Left lung (tissue), 10 donors: Measurements from ENCODE around the gene ST6GALNAC3. TPM values are rescaled to one million over a fixed set of nuclear protein-coding genes. Genes with fewer than 3 reads are reported as not detected.

Source experiments
- ATAC-seq: fragments of 200-7000 bp; cut with Tn5 transposase; one replicate; pipeline ENCODE4 v1.9.1; 2020; ENCODE audit warnings: moderate library complexity
- DNase-seq, 4 donors: peaks; one replicate each; pipeline ENCODE4 v3.0.0-alpha.2; 2013 to 2020
- H3K27ac ChIP-seq, 2 donors: fragments of 200-600 bp; sonication (generic) in 1 of 2; one replicate each; pipeline versions ENCODE4 v1.5.0 to v1.8.0; 2020 to 2021
- H3K27me3 ChIP-seq, 2 donors: fragments of 200-600 bp; sonication (generic) in 1 of 2; one replicate each; pipeline versions ENCODE4 v1.5.0 to v1.8.0; 2020 to 2021
- H3K36me3 ChIP-seq, 2 donors: fragments of 200-600 bp; sonication (generic) in 1 of 2; one replicate each; pipeline versions ENCODE4 v1.5.0 to v1.8.0; 2020 to 2021
- H3K4me1 ChIP-seq, 2 donors: fragments of 200-600 bp; one replicate each; pipeline ENCODE4 v1.8.0; 2021
- H3K4me3 ChIP-seq, 2 donors: fragments of 200-600 bp; sonication (generic) in 1 of 2; one replicate each; pipeline versions ENCODE4 v1.5.0 to v1.8.0; 2020 to 2021; ENCODE audit warnings: mild to moderate bottlenecking in 1 of 2
- H3K9me3 ChIP-seq, 2 donors: fragments of 200-600 bp; sonication (generic) in 1 of 2; one replicate each; pipeline versions ENCODE4 v1.5.0 to v1.8.0; 2020 to 2021
- CTCF ChIP-seq, 2 donors: fragments of 200-600 bp; sonication (generic) in 1 of 2; IDR thresholded peaks; one replicate each; pipeline versions ENCODE4 v1.5.0 to v1.8.0; 2021; ENCODE audit warnings: antibody characterized with exemption in 2 of 2
- intact Hi-C, 2 donors: fragments of 100-400 bp; cut with DNase I; formaldehyde crosslinking; loops; one replicate each; pipeline versions ENCODE4 v1.11.2 to v1.14.2; 2022
- polyA plus RNA-seq, 6 donors: library from polyadenylated mRNA; unstranded; fragments of 120-200 nt; gene quantifications; one replicate each; pipeline ENCODE4 v1.2.1, GENCODE V29; 2013; ENCODE audit not compliant: insufficient read length in 6 of 6
- total RNA-seq, 2 donors: library from RNA; stranded (reverse); fragmentation: NEBNext Ultra II Directional; extraction: Animal tissue kit (Norgen Biotek cat#: 25700); gene quantifications; one replicate each; pipeline ENCODE4 v1.2.1, GENCODE V29; 2021
- donor health status: DM: no; HTN: yes; CAD: no.
- donor health status: DM: no; HTN: no; CAD: no.

The ST6GALNAC3 gene
- total and polyA plus RNA-seq, 8 donors: 3.4 to 37.7 (median 30.1) TPM

DNA sequence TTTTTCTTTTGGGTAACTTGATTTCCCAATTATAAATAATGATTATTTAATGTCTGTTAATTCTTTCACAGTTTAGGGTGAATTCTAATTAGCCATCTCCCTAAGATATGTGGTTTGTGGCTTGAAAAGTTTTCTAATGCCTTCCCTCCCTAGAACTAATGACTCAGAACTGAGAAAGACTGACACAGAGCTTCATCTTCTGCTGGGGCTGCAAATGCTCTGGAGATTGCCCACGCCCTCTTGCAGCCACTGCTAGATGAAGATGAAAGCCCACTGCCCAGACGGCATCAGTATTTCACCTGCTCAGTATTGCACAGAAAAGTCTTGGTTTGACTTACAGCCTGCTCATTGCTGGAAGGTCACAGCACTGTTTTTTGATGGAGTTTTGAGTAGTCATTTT, 101.5 kb downstream of the ST6GALNAC3 start:
- no peak for ATAC-seq
- no peak for TF ChIP-seq CTCF (IDR thresholded peaks at IDR 0.05)
- H3K4me1 ChIP-seq: no peaks in the 10 kb centered on the region
- H3K36me3 ChIP-seq: no peaks in the 10 kb centered on the region
- no peaks in the 10 kb centered on the region for H3K27me3 ChIP-seq
- H3K27ac ChIP-seq: no peak overlapping the region
- intact Hi-C loops: no loop called here
- H3K9me3 ChIP-seq: peaks cover 0 to 3% of the 10 kb centered on the region in 2 donors
- DNase-seq: no peak
- no peak overlapping the region for H3K4me3 ChIP-seq

- intact Hi-C loops: no loop called here
- no peaks in the 10 kb centered on the region for H3K4me1 ChIP-seq
- H3K27ac ChIP-seq: no peak overlapping the region
- no peak for DNase-seq
- ATAC-seq: no peak
- H3K36me3 ChIP-seq: no peaks in the 10 kb centered on the region
- no peak for TF ChIP-seq CTCF (IDR thresholded peaks at IDR 0.05)
- peaks cover 0 to under 1% of the 10 kb centered on the region in 2 donors for H3K9me3 ChIP-seq
- H3K27me3 ChIP-seq: no peaks in the 10 kb centered on the region
- no peak overlapping the region for H3K4me3 ChIP-seq
Measured at GRCh38 chr1:76177615-76178014, 103.1 kb downstream of the ST6GALNAC3 start.

- Histone ChIP-seq H3K9me3 (no peaks in the 10 kb centered on the region), H3K36me3 (no peaks in the 10 kb centered on the region), H3K4me3 (no peak overlapping the region), H3K4me1 (no peaks in the 10 kb centered on the region), H3K27me3 (no peaks in the 10 kb centered on the region), H3K27ac (no peak overlapping the region)
- DNase-seq (no peak), ATAC-seq (no peak)
- intact Hi-C loops: no loop called here
- no peak for TF ChIP-seq CTCF (IDR thresholded peaks at IDR 0.05)
Measured at GRCh38 chr1:76179219-76179698, 104.7 kb downstream of the ST6GALNAC3 start.

- Histone ChIP-seq H3K4me1 (no peaks in the 10 kb centered on the region), H3K27me3 (no peaks in the 10 kb centered on the region), H3K36me3 (no peaks in the 10 kb centered on the region), H3K27ac (no peak overlapping the region), H3K9me3 (no peaks in the 10 kb centered on the region), H3K4me3 (no peak overlapping the region)
- DNase-seq (no peak), ATAC-seq (no peak)
- TF ChIP-seq CTCF (IDR thresholded peaks at IDR 0.05): no peak
- intact Hi-C loops: no loop called here
Measured at GRCh38 chr1:76185207-76185606, 110.7 kb downstream of the ST6GALNAC3 start.

DNA sequence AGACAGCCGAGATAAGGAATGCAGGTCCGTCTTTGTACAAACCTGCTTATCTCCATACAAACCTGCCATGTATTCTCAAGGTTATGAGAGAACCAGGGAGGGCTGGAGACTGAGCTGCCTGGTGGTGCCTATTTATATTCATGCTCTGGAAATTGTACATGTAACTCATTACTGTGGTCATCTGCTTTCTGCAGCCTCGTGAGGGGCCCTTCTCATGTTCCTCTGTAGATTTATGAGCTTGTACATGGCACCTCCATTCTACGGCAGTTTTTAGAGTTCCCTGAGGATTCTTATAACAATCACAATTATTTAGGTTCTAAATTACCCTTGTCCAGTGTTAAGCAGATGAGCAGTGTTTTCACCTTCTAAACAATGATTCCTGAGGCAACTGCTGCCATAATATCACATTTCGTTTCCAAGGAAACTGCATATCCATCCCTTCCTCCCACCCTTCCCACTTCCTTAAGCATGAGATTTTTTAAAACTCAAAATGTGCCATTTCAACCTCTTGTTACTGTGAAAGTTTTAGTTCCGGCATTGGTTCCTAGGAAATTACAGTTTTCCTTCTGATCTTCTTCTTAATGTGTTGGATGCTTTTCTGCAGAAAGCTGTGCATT, 112.1 kb downstream of the ST6GALNAC3 start:
- Histone ChIP-seq H3K36me3 (no peaks in the 10 kb centered on the region), H3K4me1 (no peaks in the 10 kb centered on the region), H3K4me3 (no peak overlapping the region), H3K27me3 (no peaks in the 10 kb centered on the region), H3K27ac (no peak overlapping the region), H3K9me3 (no peaks in the 10 kb centered on the region)
- no peak for TF ChIP-seq CTCF (IDR thresholded peaks at IDR 0.05)
- no peak for DNase-seq
- no peak for ATAC-seq
- intact Hi-C loops: no loop called here
